A549 (cell line): ENCODE measurements around the gene POLH. TPM values are rescaled to one million over a fixed set of nuclear protein-coding genes. Genes with fewer than 3 reads are reported as not detected.

ENCODE experiments used
- ATAC-seq, 2 experiments: fragments of 200-7000 bp in 1 of 2; fragments of >200 bp in 1 of 2; cut with Nextera tagmentation in 1 of 2; cut with Tn5 transposase in 1 of 2; 3 replicates each; pipeline versions ENCODE4 v1.8.0 to v1.9.1; 2018 to 2020; ENCODE audit warnings: mild to moderate bottlenecking in 1 of 2, moderate library complexity in 1 of 2
- CTCF ChIA-PET: fragments of 300-600 bp; sonication (Branson Sonifier 250); formaldehyde crosslinking; extraction: SDS; loops from one replicate; lab custom pipeline; 2021; ENCODE audit warnings: antibody characterized with exemption, inconsistent platforms; lab: Yijun Ruan, JAX
- POLR2A ChIA-PET: fragments of 350-600 bp; formaldehyde crosslinking; extraction: SDS; loops from one replicate; lab custom pipeline; 2021; ENCODE audit warnings: antibody characterized with exemption, inconsistent platforms; lab: Yijun Ruan, JAX
- DNase-seq, 2 experiments: peaks; one replicate each; pipeline versions ENCODE4 v3.0.0 to v3.0.0-alpha.2; 2011 to 2016; ENCODE audit warnings: low read depth in 1 of 2, low spot score in 1 of 2
- FAIRE-seq: peaks from 2 replicates; lab custom pipeline; 2011; peaks lifted over from hg19 to GRCh38; lab: Jason Lieb, UNC
- H3K27ac ChIP-seq, 2 experiments: fragments of >200 bp; sonication (Bioruptor Twin); formaldehyde crosslinking; 3 replicates each; pipeline ENCODE4 v1.5.1; 2016 to 2017
- H3K4me1 ChIP-seq: fragments of >200 bp; sonication (Bioruptor Twin); formaldehyde crosslinking; 3 replicates; pipeline ENCODE4 v1.6.1; 2016
- H3K4me2 ChIP-seq: fragments of >200 bp; sonication (Bioruptor Twin); formaldehyde crosslinking; 3 replicates; pipeline ENCODE4 v1.6.1; 2016
- H3K4me3 ChIP-seq: fragments of >200 bp; sonication (Bioruptor Twin); formaldehyde crosslinking; 3 replicates; pipeline ENCODE4 v1.5.1; 2016
- H3K9me3 ChIP-seq: fragments of >200 bp; sonication (Bioruptor Twin); formaldehyde crosslinking; 3 replicates; pipeline ENCODE4 v1.6.1; 2016
- BHLHE40 ChIP-seq: IDR thresholded peaks from 2 replicates; pipeline ENCODE4 v1.6.1; 2012; ENCODE audit warnings: low read depth, low read length, inconsistent platforms
- CEBPB ChIP-seq, 2 experiments: fragments of >200 bp in 1 of 2; sonication (Bioruptor Twin) in 1 of 2; formaldehyde crosslinking in 1 of 2; IDR thresholded peaks; 2 replicates each; pipeline ENCODE4 v1.6.1; 2012 to 2016
- CHD4 ChIP-seq: fragments of 200-600 bp; sonication (generic); IDR thresholded peaks from 2 replicates; pipeline ENCODE4 v1.6.1; 2016; ENCODE audit warnings: antibody characterized with exemption, mild to moderate bottlenecking, borderline replicate concordance
- EHF ChIP-seq: fragments of 250-450 bp; sonication (Bioruptor Pico); IDR thresholded peaks from 2 replicates; pipeline ENCODE4 v1.5.0; 2020; ENCODE audit warnings: mild to moderate bottlenecking
- EP300 ChIP-seq, 2 experiments: fragments of >200 bp; sonication (Bioruptor Twin); formaldehyde crosslinking; IDR thresholded peaks; 2 replicates in 1 of 2; 3 replicates in 1 of 2; pipeline ENCODE4 v1.6.1; 2016 to 2017
- ESRRA ChIP-seq: fragments of 150-350 bp; IDR thresholded peaks from 2 replicates; pipeline ENCODE4 v1.6.1; 2014; ENCODE audit warnings: mild to moderate bottlenecking, low read length, borderline replicate concordance
- FOSB ChIP-seq: fragments of 250-450 bp; sonication (Bioruptor Pico); IDR thresholded peaks from 2 replicates; pipeline ENCODE4 v1.5.0; 2020; ENCODE audit warnings: mild to moderate bottlenecking, moderate library complexity
- FOSL2 ChIP-seq, 2 experiments: fragments of 450-650 bp in 1 of 2; fragments of >200 bp in 1 of 2; sonication (Bioruptor Twin) in 1 of 2; formaldehyde crosslinking; IDR thresholded peaks; 2 replicates each; pipeline versions ENCODE4 v1.5.0 to v1.6.1; 2016 to 2020; ENCODE audit warnings: mild to moderate bottlenecking in 1 of 2, moderate library complexity in 1 of 2
- FOXS1 ChIP-seq: fragments of 250-450 bp; sonication (Bioruptor Pico); IDR thresholded peaks from 2 replicates; pipeline ENCODE4 v1.5.0; 2020; ENCODE audit warnings: mild to moderate bottlenecking, moderate library complexity
- GATA3 ChIP-seq: IDR thresholded peaks from 2 replicates; pipeline ENCODE4 v1.6.1; 2012; ENCODE audit warnings: borderline replicate concordance
- HDAC2 ChIP-seq: fragments of 200-600 bp; sonication (generic); IDR thresholded peaks from 2 replicates; pipeline ENCODE4 v1.6.1; 2016
- HOXA7 ChIP-seq: fragments of 250-450 bp; sonication (Bioruptor Pico); IDR thresholded peaks from 2 replicates; pipeline ENCODE4 v1.5.0; 2020; ENCODE audit warnings: mild to moderate bottlenecking, moderate library complexity
- HOXB13 ChIP-seq: fragments of 250-450 bp; sonication (Bioruptor Pico); IDR thresholded peaks from 2 replicates; pipeline ENCODE4 v1.5.0; 2020; ENCODE audit warnings: low read depth, mild to moderate bottlenecking, moderate library complexity
- JUN ChIP-seq, 2 experiments: fragments of >200 bp; sonication (Bioruptor Twin); formaldehyde crosslinking; IDR thresholded peaks; 2 replicates in 1 of 2; 3 replicates in 1 of 2; pipeline ENCODE4 v1.6.1; 2016 to 2017
- KDM5A ChIP-seq: fragments of 200-600 bp; sonication (generic); IDR thresholded peaks from 2 replicates; pipeline ENCODE4 v1.6.1; 2016; ENCODE audit warnings: antibody characterized with exemption, mild to moderate bottlenecking
- MAFK ChIP-seq: fragments of 450-650 bp; IDR thresholded peaks from 2 replicates; pipeline ENCODE4 v1.6.1; 2014; ENCODE audit not compliant: partially characterized antibody
- MYC ChIP-seq: IDR thresholded peaks from 2 replicates; pipeline ENCODE4 v1.6.1; 2012; ENCODE audit warnings: mild to moderate bottlenecking, inconsistent platforms, low read length, improper control_type of control experiment, borderline replicate concordance
- NPAS2 ChIP-seq: fragments of 250-450 bp; sonication (Bioruptor Pico); IDR thresholded peaks from 2 replicates; pipeline ENCODE4 v1.8.0; 2022; ENCODE audit warnings: mild to moderate bottlenecking, moderate library complexity, borderline replicate concordance
- PHF8 ChIP-seq: fragments of 200-600 bp; sonication (generic); IDR thresholded peaks from 2 replicates; pipeline ENCODE4 v1.6.1; 2016; ENCODE audit warnings: low read depth, mild to moderate bottlenecking, antibody characterized with exemption, moderate library complexity, borderline replicate concordance
- POLR2A ChIP-seq: IDR thresholded peaks from 2 replicates; pipeline ENCODE4 v1.6.1; 2012; ENCODE audit warnings: mild to moderate bottlenecking, low read length
- POLR2AphosphoS2 ChIP-seq: conservative IDR thresholded peaks from 2 replicates; pipeline ENCODE4 v1.6.1; 2012; ENCODE audit warnings: low read length, improper control_type of control experiment, inconsistent platforms
- RARB ChIP-seq: fragments of 250-450 bp; sonication (Bioruptor Pico); IDR thresholded peaks from 2 replicates; pipeline ENCODE4 v1.8.0; 2021; ENCODE audit warnings: mild to moderate bottlenecking, moderate library complexity
- RCOR1 ChIP-seq: fragments of 150-350 bp; IDR thresholded peaks from 2 replicates; pipeline ENCODE4 v1.6.1; 2014; ENCODE audit warnings: antibody characterized with exemption, low read length, low read depth
- RFX5 ChIP-seq: fragments of 450-650 bp; IDR thresholded peaks from 2 replicates; pipeline ENCODE4 v1.7.1; 2014; ENCODE audit warnings: antibody characterized with exemption, mild to moderate bottlenecking, moderate library complexity
- RNF2 ChIP-seq: fragments of 200-600 bp; sonication (generic); IDR thresholded peaks from 2 replicates; pipeline ENCODE4 v1.6.1; 2016; ENCODE audit warnings: low read depth, mild to moderate bottlenecking, antibody characterized with exemption, moderate library complexity, borderline replicate concordance
- SMC3 ChIP-seq: fragments of >200 bp; sonication (Bioruptor Twin); formaldehyde crosslinking; IDR thresholded peaks from 3 replicates; pipeline ENCODE4 v1.6.1; 2018; ENCODE audit warnings: inconsistent platforms
- SREBF2 ChIP-seq: fragments of 450-650 bp; IDR thresholded peaks from 2 replicates; pipeline ENCODE4 v1.6.1; 2014; ENCODE audit warnings: mild to moderate bottlenecking, moderate library complexity
- ZSCAN20 ChIP-seq: fragments of 250-450 bp; sonication (Bioruptor Pico); IDR thresholded peaks from 2 replicates; pipeline ENCODE4 v1.8.0; 2022; ENCODE audit warnings: mild to moderate bottlenecking, moderate library complexity
- WGBS: methylation state at CpG from one replicate; pipeline ENCODE4 v1.1.6; 2017; ENCODE audit errors: missing lambda C conversion rate; 5-methylcytosine and 5-hydroxymethylcytosine counted together
- polyA plus RNA-seq, 4 experiments: library from polyadenylated mRNA; depleted of rRNA in 3 of 4; stranded (reverse); fragments of >200 nt; fragmentation: RNase III in 1 of 4; extraction: RNeasy Plus Mini Kit Qiagen cat#74134 plus additional on column Dnase treatment in 1 of 4; gene quantifications; 2 replicates in 3 of 4; 3 replicates in 1 of 4; pipeline ENCODE4 v1.2.3, GENCODE V29; 2011 to 2017
- TF ChIP-seq, protein P1 (sequence below): IDR thresholded peaks from 2 replicates; pipeline ENCODE4 v1.6.1; 2012; ENCODE audit warnings: low read depth, borderline replicate concordance
- TF ChIP-seq, protein P2 (sequence below): fragments of 450-650 bp; IDR thresholded peaks from 2 replicates; pipeline ENCODE4 v1.6.1; 2014; ENCODE audit warnings: antibody characterized with exemption
- TF ChIP-seq, protein P3 (sequence below): IDR thresholded peaks from 2 replicates; pipeline ENCODE4 v1.6.1; 2012
- TF ChIP-seq, protein P4 (sequence below): fragments of 250-450 bp; sonication (Bioruptor Pico); IDR thresholded peaks from 2 replicates; pipeline ENCODE4 v1.5.0; 2021; ENCODE audit warnings: mild to moderate bottlenecking, moderate library complexity, borderline replicate concordance

The POLH gene
- polyA plus RNA-seq, 2 of the 4 experiments (the other 2 are of a cell fraction): 7.0 to 14.4 TPM

DNA sequence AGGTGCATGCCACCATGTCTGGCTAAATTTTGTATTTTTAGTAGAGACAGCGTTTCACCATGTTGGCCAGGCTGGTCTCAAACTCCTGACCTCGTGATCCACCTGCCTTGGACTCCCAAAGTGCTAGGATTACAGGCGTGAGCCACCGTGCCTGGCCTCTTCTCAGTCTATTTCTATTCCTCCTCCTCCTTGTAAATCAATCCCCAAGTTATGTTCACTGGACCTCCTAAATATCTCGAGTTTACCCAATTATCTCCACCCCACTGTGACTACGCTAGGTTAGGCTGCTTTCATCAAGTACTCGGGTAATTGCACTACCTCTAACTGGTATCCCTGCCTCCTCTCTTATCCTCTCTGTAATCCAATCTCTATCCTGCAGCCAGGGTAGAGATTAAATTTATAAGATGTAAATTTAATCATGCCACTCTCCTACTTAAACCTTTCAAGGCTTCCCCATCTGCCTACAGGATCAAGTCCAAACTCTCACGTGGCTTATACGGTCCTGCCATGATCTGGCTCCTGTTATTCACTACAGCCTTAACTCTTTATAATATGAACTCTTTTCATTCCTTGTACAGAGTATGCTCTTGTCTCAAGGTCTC is 58.8 kb downstream of the POLH start:
- Histone ChIP-seq H3K27ac (peak overlapping the region; percentile 91), H3K4me3 (no peak overlapping the region), H3K4me1 (peaks cover 23% of the 10 kb centered on the region), H3K4me2 (peak overlapping the region; percentile 96), H3K9me3 (no peaks in the 10 kb centered on the region)
- CTCF ChIA-PET: no interaction called here
- no peak for TF ChIP-seq FOSB (CRISPR knock-in tag)
- TF ChIP-seq BHLHE40: no peak
- no peak for TF ChIP-seq POLR2AphosphoS2
- no peak for TF ChIP-seq RCOR1
- no peak for TF ChIP-seq NPAS2 (CRISPR knock-in tag)
- no peak for TF ChIP-seq JUN (IDR thresholded peaks at IDR 0.05)
- no peak for TF ChIP-seq ESRRA
- TF ChIP-seq, protein P1, sequence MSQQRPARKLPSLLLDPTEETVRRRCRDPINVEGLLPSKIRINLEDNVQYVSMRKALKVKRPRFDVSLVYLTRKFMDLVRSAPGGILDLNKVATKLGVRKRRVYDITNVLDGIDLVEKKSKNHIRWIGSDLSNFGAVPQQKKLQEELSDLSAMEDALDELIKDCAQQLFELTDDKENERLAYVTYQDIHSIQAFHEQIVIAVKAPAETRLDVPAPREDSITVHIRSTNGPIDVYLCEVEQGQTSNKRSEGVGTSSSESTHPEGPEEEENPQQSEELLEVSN: no peak
- no peak for TF ChIP-seq GATA3
- no peak for TF ChIP-seq ZSCAN20
- no peak for TF ChIP-seq EP300 (IDR thresholded peaks at IDR 0.05)
- no peak for TF ChIP-seq MYC
- TF ChIP-seq, protein P2, sequence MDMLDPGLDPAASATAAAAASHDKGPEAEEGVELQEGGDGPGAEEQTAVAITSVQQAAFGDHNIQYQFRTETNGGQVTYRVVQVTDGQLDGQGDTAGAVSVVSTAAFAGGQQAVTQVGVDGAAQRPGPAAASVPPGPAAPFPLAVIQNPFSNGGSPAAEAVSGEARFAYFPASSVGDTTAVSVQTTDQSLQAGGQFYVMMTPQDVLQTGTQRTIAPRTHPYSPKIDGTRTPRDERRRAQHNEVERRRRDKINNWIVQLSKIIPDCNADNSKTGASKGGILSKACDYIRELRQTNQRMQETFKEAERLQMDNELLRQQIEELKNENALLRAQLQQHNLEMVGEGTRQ: no peak
- TF ChIP-seq CEBPB (IDR thresholded peaks at IDR 0.05): no peak
- TF ChIP-seq, protein P3, sequence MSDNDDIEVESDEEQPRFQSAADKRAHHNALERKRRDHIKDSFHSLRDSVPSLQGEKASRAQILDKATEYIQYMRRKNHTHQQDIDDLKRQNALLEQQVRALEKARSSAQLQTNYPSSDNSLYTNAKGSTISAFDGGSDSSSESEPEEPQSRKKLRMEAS: no peak
- no peak for TF ChIP-seq RNF2
- TF ChIP-seq HDAC2: no peak
- no peak for TF ChIP-seq RARB (CRISPR knock-in tag)
- TF ChIP-seq HOXA7 (CRISPR knock-in tag): no peak
- POLR2A ChIA-PET: interaction anchor here (2.1 kb wide), 1 partner anchor 10 kb away, joined by 13 read pairs; the partner anchor contains the start of gene RSPH9
- WGBS: 81% methylated on average over 9 of the region's 9 CpGs
- DNase-seq (no peak), ATAC-seq (no peak), FAIRE-seq (no peak)

DNA sequence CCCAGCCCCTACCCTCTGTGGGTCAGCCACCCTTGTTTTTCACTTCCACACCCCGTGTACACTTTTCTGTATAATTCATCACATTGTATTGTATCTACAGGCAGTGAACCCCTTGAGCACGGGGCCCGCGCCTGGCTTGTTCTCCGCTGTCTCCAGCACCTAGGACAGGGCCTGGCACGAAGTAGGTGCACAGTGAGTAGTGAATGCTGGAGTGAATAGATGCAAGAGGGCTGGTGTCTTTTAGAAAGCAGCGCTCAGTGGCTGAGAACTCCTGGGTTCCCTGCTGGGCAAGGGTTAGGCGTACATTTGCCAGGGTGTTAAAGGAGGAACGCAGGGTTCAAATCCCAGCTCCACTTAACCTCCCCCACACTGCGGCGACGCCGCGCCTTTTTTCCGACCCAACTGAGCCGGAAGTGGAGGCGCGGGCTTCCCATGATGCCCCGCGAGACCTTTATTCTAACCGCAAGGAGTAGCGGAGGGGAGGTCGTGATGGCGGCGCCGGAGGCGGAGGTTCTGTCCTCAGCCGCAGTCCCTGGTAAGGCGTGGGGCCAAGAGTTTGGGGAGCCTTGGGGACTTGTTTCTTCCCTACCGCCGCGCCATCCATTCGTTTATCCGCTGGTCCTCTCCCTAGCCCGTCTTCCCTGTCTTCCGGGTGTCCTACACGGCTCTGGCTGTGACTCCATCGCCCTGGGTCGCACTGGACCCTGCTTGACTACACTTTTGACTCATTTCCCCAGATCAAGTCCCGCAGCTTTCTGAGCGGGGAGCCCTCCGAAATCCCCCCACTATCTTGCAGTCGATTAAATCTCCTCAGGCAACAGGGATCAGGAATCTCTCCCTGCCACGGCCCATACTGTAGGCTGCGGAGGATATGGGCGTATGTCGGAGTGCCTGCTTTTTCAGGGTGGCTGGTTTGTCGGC is 59.7 kb downstream of the POLH start, which contains the start of gene MAD2L1BP:
TSS of gene MAD2L1BP (plus strand) at position 454 of the 921 bp plus-strand sequence. CDS start at position 490, 36 bp downstream.
- Histone ChIP-seq H3K4me1 (peaks cover 19% of the 10 kb centered on the region), H3K4me2 (peak within 1 kb of the TSS; percentile 96), H3K27ac (peak within 1 kb of the TSS; percentile 91), H3K4me3 (peak within 1 kb of the TSS; percentile 94), H3K9me3 (no peaks in the 10 kb centered on the region)
- ChIA-PET POLR2A (interaction anchor here (2.1 kb wide), 1 partner anchor 9 kb away, joined by 13 read pairs; the partner anchor contains the start of gene RSPH9), CTCF (no interaction called here)
- ATAC-seq: peak; percentile 93 to 95
- peak; percentile 73 to 74 for DNase-seq
- no peak for FAIRE-seq
- 14% methylated on average over 37 of the region's 48 CpGs for WGBS
- TF ChIP-seq, protein P4, sequence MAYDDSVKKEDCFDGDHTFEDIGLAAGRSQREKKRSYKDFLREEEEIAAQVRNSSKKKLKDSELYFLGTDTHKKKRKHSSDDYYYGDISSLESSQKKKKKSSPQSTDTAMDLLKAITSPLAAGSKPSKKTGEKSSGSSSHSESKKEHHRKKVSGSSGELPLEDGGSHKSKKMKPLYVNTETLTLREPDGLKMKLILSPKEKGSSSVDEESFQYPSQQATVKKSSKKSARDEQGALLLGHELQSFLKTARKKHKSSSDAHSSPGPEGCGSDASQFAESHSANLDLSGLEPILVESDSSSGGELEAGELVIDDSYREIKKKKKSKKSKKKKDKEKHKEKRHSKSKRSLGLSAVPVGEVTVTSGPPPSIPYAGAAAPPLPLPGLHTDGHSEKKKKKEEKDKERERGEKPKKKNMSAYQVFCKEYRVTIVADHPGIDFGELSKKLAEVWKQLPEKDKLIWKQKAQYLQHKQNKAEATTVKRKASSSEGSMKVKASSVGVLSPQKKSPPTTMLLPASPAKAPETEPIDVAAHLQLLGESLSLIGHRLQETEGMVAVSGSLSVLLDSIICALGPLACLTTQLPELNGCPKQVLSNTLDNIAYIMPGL: no peak
- TF ChIP-seq, protein P1: peak; percentile 61; the same call in 1 of the 2 replicates
- TF ChIP-seq CHD4 (no peak), EP300 (IDR thresholded peaks at IDR 0.05) (no peak), PHF8 (peak; percentile 82), KDM5A (peak; percentile 45; the same call in 1 of the 2 replicates), EHF (CRISPR knock-in tag) (no peak), SREBF2 (no peak), POLR2A (peak; percentile 84), RFX5 (no peak), CEBPB (IDR thresholded peaks at IDR 0.05) (no peak), FOSL2 (IDR thresholded peaks at IDR 0.05) (no peak), FOSL2 (CRISPR knock-in tag; IDR thresholded peaks at IDR 0.05) (no peak), FOXS1 (CRISPR knock-in tag) (no peak), SMC3 (no peak), JUN (IDR thresholded peaks at IDR 0.05) (peak; percentile 72 to 77), ZSCAN20 (no peak), HOXB13 (CRISPR knock-in tag) (0 out of 2 replicates have a peak, but pooled peaks have one; percentile 9), MAFK (no peak)
- TF ChIP-seq, protein P3: peak; percentile 72
